VCaP (cell line): ENCODE measurements around the gene BRD3OS.

Experiments
- H3K27ac ChIP-seq: fragments of 450-650 bp; 2 replicates; pipeline ENCODE4 v1.5.1; 2017
- CTCF ChIP-seq: fragments of 450-650 bp; conservative IDR thresholded peaks from 2 replicates; pipeline ENCODE4 v1.5.1; 2017; ENCODE audit warnings: mild to moderate bottlenecking, moderate library complexity

The BRD3OS gene

DNA sequence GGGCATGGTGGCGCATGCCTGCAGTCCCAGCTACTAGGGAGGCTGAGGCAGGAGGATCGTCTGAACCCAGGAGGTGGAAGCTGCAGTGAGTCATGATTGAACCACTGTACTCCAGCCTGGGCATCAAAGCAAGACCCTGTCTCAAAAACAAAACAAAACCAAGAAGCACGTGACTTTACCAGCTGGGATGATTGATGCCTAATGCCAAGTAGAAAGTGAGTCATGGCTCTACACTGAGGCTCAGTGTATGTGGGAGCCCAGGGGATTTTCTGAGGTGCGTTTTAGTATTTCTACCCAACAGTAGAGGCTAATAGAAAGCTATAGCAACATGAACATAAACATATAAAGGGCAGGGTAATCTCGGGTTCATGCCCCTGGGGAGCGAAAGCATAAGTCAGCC, 13.9 kb upstream of the BRD3OS start:
- H3K27ac ChIP-seq, result no peak overlapping the region
- TF ChIP-seq CTCF, result no peak

DNA sequence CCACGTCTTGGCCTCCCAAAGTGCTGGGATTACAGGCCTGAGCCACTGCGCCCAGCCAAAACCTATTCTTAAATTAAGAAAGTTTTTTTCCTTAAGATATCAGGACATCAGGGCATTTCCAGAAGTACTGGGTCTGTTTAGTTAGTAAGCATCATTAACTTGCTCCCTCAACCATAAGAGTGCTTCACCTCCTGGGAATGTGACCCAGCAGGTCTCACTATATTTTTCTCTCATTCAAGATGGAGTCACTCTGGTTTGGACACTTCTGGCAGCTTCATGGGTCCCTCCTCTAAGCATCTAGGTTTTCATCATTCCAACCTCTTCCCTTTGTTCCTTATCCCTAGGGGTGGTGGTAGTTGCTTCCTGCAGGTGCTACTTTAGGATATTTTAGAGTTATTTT, 10.3 kb upstream of the BRD3OS start:
- TF ChIP-seq CTCF, result no peak
- H3K27ac ChIP-seq, result no peak overlapping the region

DNA sequence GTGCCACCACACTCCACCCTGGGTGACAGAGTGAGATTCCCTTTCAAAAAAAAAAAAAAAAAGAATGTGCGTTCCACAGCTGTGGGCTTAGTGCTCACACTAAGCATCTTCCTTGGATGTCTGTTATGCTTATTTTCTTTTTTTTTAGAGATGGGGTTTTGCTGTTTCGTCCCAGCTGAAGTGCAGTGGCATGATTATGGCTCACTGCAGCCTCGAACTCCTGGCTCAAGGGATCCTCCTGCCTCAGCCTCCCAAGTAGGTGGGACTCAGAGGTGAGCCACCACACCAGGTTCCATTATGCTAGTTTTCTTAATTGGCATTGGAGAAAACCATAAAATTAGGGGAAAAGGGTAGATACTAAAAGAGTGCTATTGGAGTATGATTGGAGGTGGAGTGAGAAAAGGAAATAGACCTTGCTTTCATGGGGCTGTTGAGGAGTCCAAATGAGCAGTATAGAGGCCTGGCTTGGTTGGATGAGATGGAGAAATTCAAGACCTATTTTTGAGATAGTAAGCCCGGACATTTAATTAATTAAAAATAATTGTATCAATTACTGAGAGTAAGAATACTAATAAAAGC, 978 bp upstream of the BRD3OS start:
- TF ChIP-seq CTCF, result no peak
- peak overlapping the region; percentile 58 for H3K27ac ChIP-seq

DNA sequence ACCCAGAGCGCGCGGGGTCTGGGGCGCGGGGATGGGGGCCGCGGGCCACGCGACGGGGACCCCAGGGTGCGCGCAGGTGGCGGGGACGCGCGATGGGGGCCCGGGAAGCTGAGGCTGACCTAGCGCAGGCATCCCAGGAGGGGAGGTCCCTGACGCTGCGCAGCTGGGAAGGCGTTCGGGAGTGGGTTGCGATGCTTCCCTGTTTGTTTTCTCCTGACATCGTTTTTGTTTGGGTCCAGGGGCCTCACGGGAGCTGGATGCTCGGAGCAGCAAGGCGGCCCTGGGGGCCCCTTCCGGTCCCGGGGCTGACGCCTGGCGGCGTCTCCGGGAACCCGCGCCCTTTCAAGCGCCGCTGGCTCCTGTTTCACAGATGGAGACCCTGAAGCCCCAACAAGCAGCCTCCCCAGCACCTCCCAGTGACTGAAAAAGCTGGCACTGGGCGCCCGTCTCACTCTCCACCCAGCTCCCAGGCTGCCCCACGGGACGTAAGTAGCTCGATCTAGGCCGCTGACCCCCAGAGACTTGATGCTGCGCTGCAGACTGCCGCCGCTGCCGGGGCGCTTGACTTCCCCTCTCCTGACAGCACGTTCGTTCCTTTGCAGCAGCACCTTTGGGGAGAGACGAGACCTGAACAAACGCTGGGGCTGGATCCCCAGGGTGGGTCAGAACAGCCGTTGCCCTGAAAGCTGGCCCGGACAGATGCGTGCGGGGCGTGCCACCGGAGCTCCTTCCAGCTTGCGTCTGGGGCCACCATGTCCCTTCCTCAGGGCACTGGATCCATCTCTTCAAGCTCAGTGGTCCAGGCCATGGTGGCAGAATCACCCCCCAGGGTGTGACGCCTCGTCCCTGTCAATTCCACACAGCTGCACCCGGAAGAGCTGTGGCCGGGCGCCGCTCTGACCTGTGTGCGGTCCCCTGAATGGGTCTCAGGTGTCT, 593 bp downstream of the BRD3OS start:
- TF ChIP-seq CTCF, result peak; percentile 26
- peak overlapping the region; percentile 79 for H3K27ac ChIP-seq

- TF ChIP-seq CTCF, result no peak
These were observed 1.3 kb downstream of the BRD3OS start for GRCh38 chr9:134026581-134026980.

GRCh38 chr9:134026981-134027380, 1.7 kb downstream of the BRD3OS start:
- TF ChIP-seq CTCF, result no peak
- no peak overlapping the region for H3K27ac ChIP-seq

More at GRCh38 chr9:134026581-134026980, 1.3 kb downstream of the BRD3OS start:
- H3K27ac ChIP-seq, result peak overlapping the region; percentile 79

GRCh38 chr9:134027561-134027960, 2.3 kb downstream of the BRD3OS start:
- TF ChIP-seq CTCF, result no peak

More at GRCh38 chr9:134027561-134027960, 2.3 kb downstream of the BRD3OS start:
- no peak overlapping the region for H3K27ac ChIP-seq
